Gastrocnemius medialis (tissue), 4 donors: ENCODE results near the gene PARP1. TPM values are rescaled to one million over a fixed set of nuclear protein-coding genes. Genes with fewer than 3 reads are reported as not detected.

Experiments
- ATAC-seq, 2 donors: fragments of 150-250 bp; one replicate each; pipeline ENCODE4 v1.9.1; 2016
- DNase-seq, 2 donors: peaks; one replicate each; pipeline ENCODE4 v3.0.0-alpha.2; 2019
- H3K27ac ChIP-seq, 4 donors: fragments of 200-600 bp; sonication (generic); 1 replicate in 1 of 4; 2 replicates in 3 of 4; pipeline ENCODE4 v1.5.1; 2016 to 2018; ENCODE audit warnings: mild to moderate bottlenecking in 2 of 4, moderate library complexity in 1 of 4
- H3K27me3 ChIP-seq, 3 donors: fragments of 200-600 bp; sonication (generic) in 2 of 3; 1 replicate in 1 of 3; 2 replicates in 2 of 3; pipeline versions ENCODE4 v1.5.1 to v1.6.0; 2016 to 2019; ENCODE audit warnings: mild to moderate bottlenecking in 1 of 3, moderate library complexity in 1 of 3
- H3K36me3 ChIP-seq, 2 donors: fragments of 200-600 bp; sonication (generic) in 1 of 2; one replicate each; pipeline ENCODE4 v1.5.1; 2017 to 2018
- H3K4me1 ChIP-seq, 2 donors: fragments of 200-600 bp; sonication (generic) in 1 of 2; one replicate each; pipeline ENCODE4 v1.5.1; 2016 to 2017; ENCODE audit warnings: mild to moderate bottlenecking in 2 of 2
- H3K4me3 ChIP-seq, 4 donors: fragments of 200-600 bp; sonication (generic) in 3 of 4; 1 replicate in 1 of 4; 2 replicates in 3 of 4; pipeline ENCODE4 v1.5.1; 2016 to 2019; ENCODE audit warnings: mild to moderate bottlenecking in 2 of 4
- H3K9me3 ChIP-seq, 3 donors: fragments of 200-600 bp; sonication (generic) in 2 of 3; 1 replicate in 1 of 3; 2 replicates in 2 of 3; pipeline ENCODE4 v1.5.1; 2016 to 2019
- POLR2A ChIP-seq, 2 donors: fragments of 450-650 bp; IDR thresholded peaks; one replicate each; pipeline ENCODE4 v1.6.1; 2017; ENCODE audit warnings: antibody characterized with exemption in 2 of 2, mild to moderate bottlenecking in 2 of 2, moderate library complexity in 2 of 2
- in situ Hi-C, 4 donors: fragments of 200-750 bp; cut with MboI; loops; one replicate each; pipeline versions ENCODE4 v1.15.0 to v1.8.0; 2017; ENCODE audit warnings: low sequenced_read_pairs in 4 of 4
- intact Hi-C: fragments of 100-400 bp; cut with DNase I; formaldehyde crosslinking; loops from one replicate; pipeline ENCODE4 v1.15.1; 2023; ENCODE audit warnings: low total_unique reads
- total RNA-seq, 4 donors: library from RNA; depleted of rRNA; stranded (reverse); fragments of >200 nt; gene quantifications; one replicate each; pipeline versions ENCODE4 v1.1.0 to v1.2.3, GENCODE V29; 2016
- TF ChIP-seq, protein P1 (sequence below), 5 experiments: fragments of 450-650 bp in 3 of 5; fragments of 200-600 bp in 2 of 5; sonication (generic) in 2 of 5; IDR thresholded peaks in 4 of 5; conservative IDR thresholded peaks in 1 of 5; 1 replicate in 4 of 5; 2 replicates in 1 of 5; pipeline ENCODE4 v1.5.1; 2016 to 2019; ENCODE audit warnings: antibody characterized with exemption in 5 of 5, mild to moderate bottlenecking in 3 of 5, moderate library complexity in 3 of 5

The PARP1 gene
- total RNA-seq, 4 donors from 2014 or later = 63.8 to 117 (median 99.7) TPM

GRCh38 chr1:226440512-226440911 is 32.6 kb upstream of the PARP1 start:
- Histone ChIP-seq H3K4me1 (no peaks in the 10 kb centered on the region), H3K36me3 (no peaks in the 10 kb centered on the region), H3K4me3 (no peak overlapping the region), H3K27me3 (no peaks in the 10 kb centered on the region), H3K27ac (no peak overlapping the region), H3K9me3 (no peaks in the 10 kb centered on the region)
- TF ChIP-seq, protein P1, sequence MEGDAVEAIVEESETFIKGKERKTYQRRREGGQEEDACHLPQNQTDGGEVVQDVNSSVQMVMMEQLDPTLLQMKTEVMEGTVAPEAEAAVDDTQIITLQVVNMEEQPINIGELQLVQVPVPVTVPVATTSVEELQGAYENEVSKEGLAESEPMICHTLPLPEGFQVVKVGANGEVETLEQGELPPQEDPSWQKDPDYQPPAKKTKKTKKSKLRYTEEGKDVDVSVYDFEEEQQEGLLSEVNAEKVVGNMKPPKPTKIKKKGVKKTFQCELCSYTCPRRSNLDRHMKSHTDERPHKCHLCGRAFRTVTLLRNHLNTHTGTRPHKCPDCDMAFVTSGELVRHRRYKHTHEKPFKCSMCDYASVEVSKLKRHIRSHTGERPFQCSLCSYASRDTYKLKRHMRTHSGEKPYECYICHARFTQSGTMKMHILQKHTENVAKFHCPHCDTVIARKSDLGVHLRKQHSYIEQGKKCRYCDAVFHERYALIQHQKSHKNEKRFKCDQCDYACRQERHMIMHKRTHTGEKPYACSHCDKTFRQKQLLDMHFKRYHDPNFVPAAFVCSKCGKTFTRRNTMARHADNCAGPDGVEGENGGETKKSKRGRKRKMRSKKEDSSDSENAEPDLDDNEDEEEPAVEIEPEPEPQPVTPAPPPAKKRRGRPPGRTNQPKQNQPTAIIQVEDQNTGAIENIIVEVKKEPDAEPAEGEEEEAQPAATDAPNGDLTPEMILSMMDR (IDR thresholded peaks at IDR 0.05 in 4 of 5, conservative IDR thresholded peaks at IDR 0.05 in 1 of 5) = no peak
- TF ChIP-seq POLR2A (IDR thresholded peaks at IDR 0.05) = no peak
- ATAC-seq = no peak
- intact Hi-C loops = no loop called here
- no peak for DNase-seq
- in situ Hi-C loops = no loop called here

GRCh38 chr1:226438007-226438406 is 30.1 kb upstream of the PARP1 start:
- H3K27me3 ChIP-seq = no peaks in the 10 kb centered on the region
- no peak for DNase-seq
- TF ChIP-seq, protein P1 (IDR thresholded peaks at IDR 0.05 in 4 of 5, conservative IDR thresholded peaks at IDR 0.05 in 1 of 5) = no peak
- no peak for TF ChIP-seq POLR2A (IDR thresholded peaks at IDR 0.05)
- no peak overlapping the region for H3K27ac ChIP-seq
- H3K9me3 ChIP-seq = no peaks in the 10 kb centered on the region
- no peak for ATAC-seq
- in situ Hi-C loops = no loop called here
- H3K4me1 ChIP-seq = no peaks in the 10 kb centered on the region
- H3K4me3 ChIP-seq = no peak overlapping the region
- H3K36me3 ChIP-seq = no peaks in the 10 kb centered on the region
- intact Hi-C loops = no loop called here

DNA sequence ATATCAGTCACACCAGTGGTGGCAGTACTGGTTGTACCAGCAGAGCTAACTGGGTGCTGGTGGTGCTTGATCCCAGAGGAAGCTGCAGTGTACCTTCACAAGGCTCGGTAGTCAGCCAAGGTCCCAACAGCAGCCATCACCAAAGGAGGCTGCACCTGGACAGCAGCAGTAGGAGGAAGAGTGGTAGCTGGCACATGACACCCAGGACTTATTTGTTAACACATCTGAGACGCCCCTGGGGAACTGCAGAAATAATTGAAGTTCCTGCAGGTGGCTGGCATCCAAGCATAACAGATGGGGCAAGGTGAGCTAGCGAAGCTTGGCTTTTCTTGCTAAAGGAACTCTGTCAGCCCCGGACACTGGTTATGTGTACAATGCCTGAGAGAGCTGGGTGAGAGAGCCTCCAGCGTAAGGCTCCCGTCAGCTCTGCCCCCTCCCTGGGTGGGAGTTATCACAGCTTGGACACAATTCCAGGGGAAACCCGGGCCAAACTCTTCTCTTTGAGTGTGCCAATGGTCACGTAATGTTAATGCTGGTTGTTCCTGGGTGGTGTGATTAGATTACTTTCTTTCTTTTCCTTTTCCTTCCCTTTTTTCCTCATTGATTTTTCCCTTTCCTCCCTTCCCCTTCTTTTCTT is 29.1 kb upstream of the PARP1 start:
- ATAC-seq = no peak
- in situ Hi-C loops = no loop called here

GRCh38 chr1:226436472-226436854 is 28.6 kb upstream of the PARP1 start:
- intact Hi-C loops (no loop called here), in situ Hi-C loops (no loop called here)
- no peaks in the 10 kb centered on the region for H3K9me3 ChIP-seq
- no peaks in the 10 kb centered on the region for H3K36me3 ChIP-seq
- no peak overlapping the region for H3K4me3 ChIP-seq
- DNase-seq = no peak
- no peaks in the 10 kb centered on the region for H3K27me3 ChIP-seq
- ATAC-seq = no peak
- H3K27ac ChIP-seq = no peak overlapping the region
- H3K4me1 ChIP-seq = no peaks in the 10 kb centered on the region
- TF ChIP-seq, protein P1 (IDR thresholded peaks at IDR 0.05 in 4 of 5, conservative IDR thresholded peaks at IDR 0.05 in 1 of 5) = no peak
- TF ChIP-seq POLR2A (IDR thresholded peaks at IDR 0.05) = no peak

More for the DNA sequence above, 29.1 kb upstream of the PARP1 start:
- Histone ChIP-seq H3K4me3 (no peak overlapping the region), H3K36me3 (no peaks in the 10 kb centered on the region), H3K27me3 (no peaks in the 10 kb centered on the region), H3K4me1 (no peaks in the 10 kb centered on the region), H3K27ac (no peak overlapping the region), H3K9me3 (no peaks in the 10 kb centered on the region)
- TF ChIP-seq POLR2A (IDR thresholded peaks at IDR 0.05) = no peak
- TF ChIP-seq, protein P1 (IDR thresholded peaks at IDR 0.05 in 4 of 5, conservative IDR thresholded peaks at IDR 0.05 in 1 of 5) = no peak
- no peak for DNase-seq
- intact Hi-C loops = no loop called here

DNA sequence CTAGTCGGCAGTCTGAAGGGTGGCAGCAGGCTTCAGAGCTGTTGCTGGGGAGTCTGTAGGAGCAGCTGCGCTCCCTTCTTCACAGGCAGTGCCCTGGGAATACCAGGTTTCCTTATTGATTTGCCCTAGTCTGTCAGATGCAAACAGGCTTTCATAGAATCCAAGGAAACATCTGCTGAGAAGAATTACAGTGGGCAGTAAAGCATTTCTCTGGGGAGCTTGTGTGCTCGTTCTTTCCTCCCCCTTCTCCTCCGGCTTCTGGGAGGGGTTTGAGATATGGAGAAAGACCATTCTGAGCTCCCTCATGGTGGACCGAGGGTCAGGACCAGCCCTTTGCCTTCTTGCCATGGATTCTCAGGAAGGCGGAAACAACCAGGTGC is 25.4 kb upstream of the PARP1 start:
- no peaks in the 10 kb centered on the region for H3K4me1 ChIP-seq
- H3K27me3 ChIP-seq = no peaks in the 10 kb centered on the region
- ATAC-seq (no peak), DNase-seq (no peak)
- H3K9me3 ChIP-seq = no peaks in the 10 kb centered on the region
- in situ Hi-C loops (no loop called here), intact Hi-C loops (no loop called here)
- H3K4me3 ChIP-seq = no peak overlapping the region
- H3K27ac ChIP-seq = no peak overlapping the region
- H3K36me3 ChIP-seq = no peaks in the 10 kb centered on the region
- no peak for TF ChIP-seq POLR2A (IDR thresholded peaks at IDR 0.05)
- TF ChIP-seq, protein P1 (IDR thresholded peaks at IDR 0.05 in 4 of 5, conservative IDR thresholded peaks at IDR 0.05 in 1 of 5) = no peak
